HEK293T (cell line): ENCODE measurements around the gene FAM47E.
A peak's percentile ranks its signal among the peaks of the same experiment; 100 is the strongest.

Experiments used
- CTCF ChIA-PET: fragments of 350-600 bp; formaldehyde crosslinking; extraction: SDS; loops from one replicate; lab custom pipeline; 2021; ENCODE audit warnings: antibody characterized with exemption, inconsistent platforms; lab: Yijun Ruan, JAX
- POLR2A ChIA-PET: fragments of 350-600 bp; formaldehyde crosslinking; extraction: SDS; loops from one replicate; lab custom pipeline; 2020; ENCODE audit warnings: antibody characterized with exemption, inconsistent platforms; lab: Yijun Ruan, JAX
- DNase-seq: peaks from one replicate; pipeline ENCODE4 v3.0.0; 2012; ENCODE audit warnings: mixed read lengths; ENCODE audit errors: extremely low spot score
- ARNT ChIP-seq: fragments of 450-650 bp; IDR thresholded peaks from 2 replicates; pipeline ENCODE4 v1.6.1; 2017; ENCODE audit warnings: mild to moderate bottlenecking
- BHLHE40 ChIP-seq: fragments of 450-650 bp; IDR thresholded peaks from 2 replicates; pipeline ENCODE4 v1.6.1; 2016; ENCODE audit warnings: mild to moderate bottlenecking, moderate library complexity, borderline replicate concordance
- CTBP1 ChIP-seq: fragments of 450-650 bp; IDR thresholded peaks from 2 replicates; pipeline ENCODE4 v1.6.1; 2016; ENCODE audit warnings: borderline replicate concordance
- ELF4 ChIP-seq: fragments of 450-650 bp; IDR thresholded peaks from 2 replicates; pipeline ENCODE4 v1.6.1; 2017; ENCODE audit warnings: antibody characterized with exemption
- FOXA1 ChIP-seq: fragments of 450-650 bp; IDR thresholded peaks from 2 replicates; pipeline ENCODE4 v1.6.1; 2016; ENCODE audit warnings: mild to moderate bottlenecking
- FOXK2 ChIP-seq: fragments of 450-650 bp; IDR thresholded peaks from 2 replicates; pipeline ENCODE4 v1.6.1; 2016; ENCODE audit warnings: mild to moderate bottlenecking
- FOXM1 ChIP-seq: fragments of 450-650 bp; IDR thresholded peaks from 2 replicates; pipeline ENCODE4 v1.6.1; 2017; ENCODE audit warnings: mild to moderate bottlenecking, borderline replicate concordance
- HDGF ChIP-seq: fragments of 450-650 bp; IDR thresholded peaks from 2 replicates; pipeline ENCODE4 v1.6.1; 2017; ENCODE audit warnings: antibody characterized with exemption, borderline replicate concordance
- L3MBTL2 ChIP-seq: fragments of 450-650 bp; conservative IDR thresholded peaks from 2 replicates; pipeline ENCODE4 v1.6.1; 2016; ENCODE audit warnings: mild to moderate bottlenecking
- LEF1 ChIP-seq: fragments of 450-650 bp; IDR thresholded peaks from 2 replicates; pipeline ENCODE4 v1.6.1; 2017; ENCODE audit warnings: mild to moderate bottlenecking, borderline replicate concordance
- NFRKB ChIP-seq: fragments of 450-650 bp; IDR thresholded peaks from 2 replicates; pipeline ENCODE4 v1.6.1; 2016; ENCODE audit warnings: mild to moderate bottlenecking, moderate library complexity
- PKNOX1 ChIP-seq: fragments of 450-650 bp; IDR thresholded peaks from 2 replicates; pipeline ENCODE4 v1.6.1; 2016
- SP1 ChIP-seq: fragments of 450-650 bp; IDR thresholded peaks from 2 replicates; pipeline ENCODE4 v1.6.1; 2017
- SUZ12 ChIP-seq: fragments of 450-650 bp; IDR thresholded peaks from 2 replicates; pipeline ENCODE4 v1.6.1; 2016; ENCODE audit warnings: mild to moderate bottlenecking
- TARDBP ChIP-seq: fragments of 450-650 bp; IDR thresholded peaks from 2 replicates; pipeline ENCODE4 v1.6.1; 2016
- ZNF384 ChIP-seq: fragments of 450-650 bp; IDR thresholded peaks from 2 replicates; pipeline ENCODE4 v1.6.1; 2016

Gene FAM47E

GRCh38 chr4:76298227-76298626 lies 46.7 kb downstream of the FAM47E start:
- CTCF ChIA-PET, result no interaction called here
- TF ChIP-seq BHLHE40 (no peak), PKNOX1 (no peak), SP1 (no peak), ARNT (no peak), HDGF (no peak), SUZ12 (no peak), CTBP1 (no peak), FOXA1 (no peak), L3MBTL2 (no peak), LEF1 (no peak), ELF4 (no peak), ZNF384 (no peak), NFRKB (no peak), FOXK2 (no peak), FOXM1 (no peak), TARDBP (no peak)
- POLR2A ChIA-PET, result no interaction called here
- no peak for DNase-seq

GRCh38 chr4:76300012-76300411 lies 48.5 kb downstream of the FAM47E start:
- ChIA-PET CTCF (no interaction called here), POLR2A (no interaction called here)
- TF ChIP-seq FOXM1, result no peak
- no peak for TF ChIP-seq FOXK2
- TF ChIP-seq PKNOX1, result no peak
- TF ChIP-seq ZNF384, result no peak
- TF ChIP-seq L3MBTL2, result no peak
- TF ChIP-seq TARDBP, result no peak
- TF ChIP-seq SP1, result no peak
- DNase-seq, result no peak

GRCh38 chr4:76301068-76301774 lies 49.7 kb downstream of the FAM47E start:
- peak; percentile 17 for DNase-seq

DNA sequence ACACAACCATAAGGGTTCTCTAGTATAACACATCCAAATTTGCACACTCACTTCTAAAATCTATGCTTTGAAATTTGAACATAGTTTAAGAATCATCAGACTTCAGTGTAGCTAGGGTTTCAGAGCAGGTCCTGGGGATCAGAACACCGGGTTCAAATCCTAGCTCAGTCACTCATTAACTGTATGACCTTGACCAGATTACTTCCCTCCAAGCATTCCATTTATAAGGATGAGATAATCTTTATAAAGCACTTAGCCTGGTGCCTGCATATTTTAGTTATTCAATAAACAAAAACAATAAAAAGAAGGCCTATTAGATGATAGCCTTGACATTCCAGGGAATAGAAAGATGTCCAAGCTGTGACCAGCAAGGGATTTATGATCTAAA lies 50.2 kb downstream of the FAM47E start:
- ChIA-PET POLR2A (no interaction called here), CTCF (interaction anchor here (0.5 kb wide), 1 partner anchor 53 kb away, joined by 3 read pairs; no protein-coding TSS in a partner anchor)
- DNase-seq, result no peak
- TF ChIP-seq ZNF384 (no peak), ARNT (no peak), SUZ12 (no peak), SP1 (no peak), CTBP1 (no peak), PKNOX1 (no peak), LEF1 (no peak), HDGF (no peak)

More at GRCh38 chr4:76301068-76301774, 49.7 kb downstream of the FAM47E start:
- POLR2A ChIA-PET, result interaction anchor here (0.7 kb wide), 1 partner anchor 153 kb away, joined by 3 read pairs; the partner anchor contains the start of gene NUP54
- TF ChIP-seq PKNOX1 (peak; percentile 19; the same call in 1 of the 2 replicates), ZNF384 (no peak)
- CTCF ChIA-PET, result interaction anchor here (0.5 kb wide), 1 partner anchor 52 kb away, joined by 3 read pairs; no protein-coding TSS in a partner anchor

DNA sequence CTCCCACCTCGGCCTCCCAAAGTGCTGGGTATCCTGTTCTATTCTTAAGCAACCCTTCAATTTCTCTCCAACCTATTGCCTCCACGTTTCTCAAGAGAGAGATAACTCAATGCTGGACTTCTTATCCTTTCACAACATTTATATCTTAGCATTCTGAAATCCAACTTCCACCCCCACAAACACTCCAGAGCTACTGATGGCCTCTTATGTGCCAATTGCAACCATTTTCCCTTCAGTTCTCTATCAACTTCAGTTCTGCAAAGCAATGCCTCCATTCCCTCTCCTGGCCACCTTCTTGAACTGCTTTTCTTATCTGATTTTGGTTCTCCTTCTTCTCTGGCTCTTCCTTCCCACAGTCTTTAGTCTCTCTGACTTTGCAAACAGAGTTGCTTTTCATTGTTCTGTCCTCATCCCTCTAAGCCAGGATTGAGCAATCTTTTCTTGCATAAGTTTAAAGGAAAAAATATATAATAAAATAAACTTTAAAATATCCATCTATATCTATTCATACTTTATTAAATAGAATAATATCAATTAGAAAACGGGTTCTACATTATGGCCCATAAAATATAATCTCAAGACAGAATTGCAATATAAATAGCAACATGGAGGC lies 51.4 kb downstream of the FAM47E start:
- TF ChIP-seq HDGF (no peak), CTBP1 (no peak), FOXM1 (no peak)
- ChIA-PET CTCF (no interaction called here), POLR2A (no interaction called here)
- no peak for DNase-seq

GRCh38 chr4:76305033-76305687 lies 53.6 kb downstream of the FAM47E start:
- ChIA-PET CTCF (interaction anchor here (0.6 to 3.4 kb wide), 5 partner anchors 9 to 128 kb away, joined by 3 to 20 read pairs (median 3); no protein-coding TSS in a partner anchor), POLR2A (interaction anchor here (0.9 to 3.5 kb wide), 6 partner anchors 29 to 125 kb away, joined by 3 to 25 read pairs (median 5); partner anchors contain the start of gene SCARB2)
- no peak for DNase-seq
- no peak for TF ChIP-seq SUZ12
- TF ChIP-seq PKNOX1, result no peak
- no peak for TF ChIP-seq CTBP1
- TF ChIP-seq BHLHE40, result no peak
- TF ChIP-seq SP1, result no peak
- no peak for TF ChIP-seq FOXK2
